Thyroid gland (tissue), 4 donors: Measurements from ENCODE around the gene CCDC43. TPM values are rescaled to one million over a fixed set of nuclear protein-coding genes. Genes with fewer than 3 reads are reported as not detected.

Experiments
- DNase-seq, 2 donors: peaks; one replicate each; pipeline ENCODE4 v3.0.0-alpha.2; 2019
- H3K27ac ChIP-seq, 3 donors: fragments of 200-600 bp; sonication (generic); 1 replicate in 2 of 3; 2 replicates in 1 of 3; pipeline ENCODE4 v1.5.1; 2016 to 2019; ENCODE audit warnings: mild to moderate bottlenecking in 1 of 3, moderate library complexity in 1 of 3
- H3K27me3 ChIP-seq: fragments of 200-600 bp; sonication (generic); one replicate; pipeline ENCODE4 v1.5.1; 2019
- H3K36me3 ChIP-seq, 2 donors: fragments of 200-600 bp; sonication (generic); one replicate each; pipeline ENCODE4 v1.5.1; 2016 to 2019
- H3K4me1 ChIP-seq, 2 donors: fragments of 200-600 bp; sonication (generic); one replicate each; pipeline ENCODE4 v1.5.1; 2017 to 2019
- H3K4me3 ChIP-seq, 3 donors: fragments of 200-600 bp; sonication (generic); replicated peaks in 1 of 3; 1 replicate in 2 of 3; 2 replicates in 1 of 3; pipeline ENCODE4 v1.5.1; 2016; ENCODE audit warnings: mild to moderate bottlenecking in 1 of 3
- H3K9me3 ChIP-seq: fragments of 200-600 bp; sonication (generic); one replicate; pipeline ENCODE4 v1.5.1; 2017
- CTCF ChIP-seq, 6 experiments: fragments of 200-600 bp in 3 of 6; fragments of 450-650 bp in 3 of 6; sonication (generic) in 3 of 6; IDR thresholded peaks; one replicate each; pipeline ENCODE4 v1.5.1; 2016 to 2019; ENCODE audit warnings: antibody characterized with exemption in 6 of 6, mild to moderate bottlenecking in 2 of 6, inconsistent platforms in 1 of 6, moderate library complexity in 1 of 6
- POLR2A ChIP-seq, 2 donors: fragments of 450-650 bp; IDR thresholded peaks; one replicate each; pipeline ENCODE4 v1.6.1; 2017; ENCODE audit warnings: antibody characterized with exemption in 2 of 2, mild to moderate bottlenecking in 2 of 2, moderate library complexity in 1 of 2
- WGBS, 2 donors: methylation state at CpG; one replicate each; pipeline ENCODE4 v1.1.5; 2017; 5-methylcytosine and 5-hydroxymethylcytosine counted together
- intact Hi-C: fragments of 100-400 bp; cut with DNase I; formaldehyde crosslinking; loops from one replicate; pipeline ENCODE4 v1.15.1; 2023
- total RNA-seq, 4 donors: library from RNA; depleted of rRNA; stranded (reverse); fragments of >200 nt; gene quantifications; one replicate each; pipeline ENCODE4 v1.2.3, GENCODE V29; 2016

Gene CCDC43
- total RNA-seq, 4 donors from 2014 or later = 15.7 to 21.0 (median 18.8) TPM

DNA sequence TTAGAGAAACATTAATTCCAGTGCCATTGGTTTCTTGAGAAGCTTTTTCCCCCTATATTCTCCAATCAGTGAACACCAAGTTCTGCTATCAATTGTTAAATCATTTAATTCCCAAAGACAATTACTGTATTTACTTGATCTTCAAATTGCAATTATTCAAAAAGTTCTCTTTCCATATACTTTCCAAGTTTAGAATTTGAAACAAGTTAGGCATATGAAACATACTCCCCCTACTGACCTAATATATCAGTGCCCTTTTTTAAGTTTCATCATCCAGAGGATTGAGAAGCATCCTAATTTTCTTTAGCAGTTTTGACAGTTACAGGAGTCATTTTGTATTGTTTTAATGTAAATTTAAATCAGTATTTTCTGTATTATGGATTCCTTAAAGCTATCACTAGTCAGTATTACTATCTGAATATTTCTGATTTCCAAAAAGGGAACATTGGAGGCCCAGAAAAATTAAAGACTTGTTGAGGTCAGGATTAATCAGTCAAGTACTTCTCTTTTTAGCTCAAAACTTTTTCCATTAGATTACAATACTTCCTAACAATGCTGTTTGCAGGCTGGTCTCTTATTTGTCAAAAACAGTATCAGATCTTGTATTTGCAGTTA lies 17.0 kb downstream of the CCDC43 start:
- TF ChIP-seq CTCF (IDR thresholded peaks at IDR 0.05) (peak in 3 of 6 experiments; percentile 40 to 52 (median 45)), POLR2A (IDR thresholded peaks at IDR 0.05) (no peak)
- intact Hi-C loops = no loop called here
- H3K27ac ChIP-seq = no peak overlapping the region
- H3K27me3 ChIP-seq = no peaks in the 10 kb centered on the region
- no peak for DNase-seq
- no peaks in the 10 kb centered on the region for H3K36me3 ChIP-seq
- no peak overlapping the region for H3K4me3 ChIP-seq
- H3K9me3 ChIP-seq = no peaks in the 10 kb centered on the region
- no peaks in the 10 kb centered on the region for H3K4me1 ChIP-seq

- WGBS, 2 donors = 94% methylated on average over 1 of the region's 1 CpG
- no peaks in the 10 kb centered on the region for H3K36me3 ChIP-seq
- intact Hi-C loops = no loop called here
These were observed 23.6 kb downstream of the CCDC43 start for GRCh38 chr17:44666006-44666405.

DNA sequence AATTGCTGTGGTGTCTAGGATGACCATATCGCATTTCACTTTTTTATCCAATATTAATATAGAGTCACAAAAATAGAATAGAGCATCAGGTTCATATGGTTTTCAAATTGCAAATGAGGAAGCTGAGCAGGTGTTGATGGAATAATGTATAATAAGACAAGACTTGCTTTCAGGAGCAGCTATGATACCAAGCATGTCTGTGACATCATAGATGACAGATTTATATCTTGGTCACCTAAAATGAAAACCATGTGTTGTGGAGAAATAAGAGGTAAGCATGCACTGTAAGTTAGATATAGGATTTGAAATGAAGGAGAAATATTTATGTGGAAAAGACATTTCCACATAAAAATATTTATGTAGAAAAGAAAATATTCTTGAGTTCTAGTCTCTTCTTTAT lies 24.7 kb downstream of the CCDC43 start:
- TF ChIP-seq POLR2A (IDR thresholded peaks at IDR 0.05) (no peak), CTCF (IDR thresholded peaks at IDR 0.05) (no peak)
- Histone ChIP-seq H3K4me3 (no peak overlapping the region), H3K36me3 (no peaks in the 10 kb centered on the region), H3K9me3 (no peaks in the 10 kb centered on the region), H3K27ac (no peak overlapping the region), H3K4me1 (no peaks in the 10 kb centered on the region), H3K27me3 (no peaks in the 10 kb centered on the region)
- intact Hi-C loops = no loop called here
- WGBS, 2 donors = 94 to 96% methylated on average over 1 of the region's 1 CpG
- no peak for DNase-seq

More at GRCh38 chr17:44666006-44666405, 23.6 kb downstream of the CCDC43 start:
- no peak overlapping the region for H3K27ac ChIP-seq
- H3K9me3 ChIP-seq = no peaks in the 10 kb centered on the region
- no peak for DNase-seq
- no peak for TF ChIP-seq CTCF (IDR thresholded peaks at IDR 0.05)
- no peak for TF ChIP-seq POLR2A (IDR thresholded peaks at IDR 0.05)
- no peaks in the 10 kb centered on the region for H3K27me3 ChIP-seq
- H3K4me3 ChIP-seq = no peak overlapping the region
- no peaks in the 10 kb centered on the region for H3K4me1 ChIP-seq

DNA sequence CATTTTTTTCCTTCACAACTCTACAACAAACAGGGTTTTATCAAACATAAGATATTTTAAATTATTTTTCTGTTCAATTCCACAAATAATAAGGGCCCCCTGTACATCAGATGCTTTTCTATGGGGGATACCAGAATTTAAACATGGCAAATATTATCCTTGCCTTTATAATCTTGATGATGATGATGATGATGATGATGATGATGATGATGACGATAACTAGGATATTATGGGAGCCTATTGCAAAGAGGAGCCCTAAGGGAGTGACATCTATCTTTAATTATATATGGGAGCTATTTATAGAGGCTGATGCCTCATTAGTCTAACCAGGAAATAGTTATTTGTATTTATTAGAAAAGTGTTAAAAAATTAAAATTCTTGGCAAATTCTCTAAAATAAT lies 26.5 kb downstream of the CCDC43 start:
- Histone ChIP-seq H3K9me3 (no peaks in the 10 kb centered on the region), H3K27me3 (no peaks in the 10 kb centered on the region), H3K27ac (no peak overlapping the region), H3K4me1 (no peaks in the 10 kb centered on the region), H3K4me3 (no peak overlapping the region), H3K36me3 (no peaks in the 10 kb centered on the region)
- TF ChIP-seq CTCF (IDR thresholded peaks at IDR 0.05) (no peak), POLR2A (IDR thresholded peaks at IDR 0.05) (no peak)
- 79 to 81% methylated on average over 1 of the region's 1 CpG for WGBS, 2 donors
- no peak for DNase-seq
- intact Hi-C loops = no loop called here

GRCh38 chr17:44661835-44662234 lies 27.7 kb downstream of the CCDC43 start:
- H3K4me1 ChIP-seq = no peaks in the 10 kb centered on the region
- intact Hi-C loops = no loop called here
- TF ChIP-seq POLR2A (IDR thresholded peaks at IDR 0.05) = no peak
- H3K27ac ChIP-seq = no peak overlapping the region
- H3K36me3 ChIP-seq = no peaks in the 10 kb centered on the region
- 95 to 100% methylated on average over 2 of the region's 2 CpGs for WGBS, 2 donors
- no peak for DNase-seq
- peaks cover 3% of the 10 kb centered on the region for H3K27me3 ChIP-seq
- H3K9me3 ChIP-seq = no peaks in the 10 kb centered on the region
- no peak overlapping the region for H3K4me3 ChIP-seq
